Esophagus (tissue), 2 donors: Measurements from ENCODE around the gene EVL. TPM values are rescaled to one million over a fixed set of nuclear protein-coding genes. Genes with fewer than 3 reads are reported as not detected.
A peak's percentile ranks its signal among the peaks of the same experiment; 100 is the strongest.
"Not testable (repeated sequence)": the region's sequence is repeated elsewhere in the genome, so short reads cannot be mapped to it uniquely, and the experiment has no call there.

ENCODE experiments used
- H3K27ac ChIP-seq, 2 donors: one replicate each; pipeline ENCODE4 v1.5.1; 2013; ENCODE audit warnings: low read depth in 2 of 2, mild to moderate bottlenecking in 2 of 2, inconsistent platforms in 1 of 2, low read length in 1 of 2, moderate library complexity in 1 of 2
- H3K27me3 ChIP-seq, 2 donors: one replicate each; pipeline ENCODE4 v1.6.1; 2013; ENCODE audit warnings: low read length in 2 of 2, control low read depth in 1 of 2, mild to moderate bottlenecking in 1 of 2; ENCODE audit not compliant: insufficient read depth in 2 of 2, control insufficient read depth in 1 of 2
- H3K36me3 ChIP-seq, 2 donors: one replicate each; pipeline ENCODE4 v1.6.1; 2013; ENCODE audit warnings: low read length in 1 of 2; ENCODE audit not compliant: control insufficient read depth in 2 of 2, insufficient read depth in 2 of 2
- H3K4me1 ChIP-seq, 2 donors: one replicate each; pipeline ENCODE4 v1.6.1; 2013; ENCODE audit warnings: low read length in 1 of 2; ENCODE audit not compliant: control insufficient read depth in 2 of 2, insufficient read depth in 2 of 2
- H3K4me3 ChIP-seq, 2 donors: one replicate each; pipeline ENCODE4 v1.5.1; 2013; ENCODE audit warnings: low read length in 2 of 2, mild to moderate bottlenecking in 2 of 2, low read depth in 1 of 2, moderate library complexity in 1 of 2
- H3K9me3 ChIP-seq, 2 donors: one replicate each; pipeline ENCODE4 v1.6.1; 2013; ENCODE audit warnings: mild to moderate bottlenecking in 2 of 2, low read depth in 1 of 2, low read length in 1 of 2, moderate library complexity in 1 of 2; ENCODE audit not compliant: control insufficient read depth in 2 of 2, insufficient read depth in 1 of 2
- WGBS, 2 donors: extraction: QIAGEN DNeasy Blood & Tissue Kit; methylation state at CpG; one replicate each; pipeline ENCODE4 v1.1.7; 2013; 5-methylcytosine and 5-hydroxymethylcytosine counted together
- polyA plus RNA-seq, 2 donors: library from polyadenylated mRNA; stranded (reverse); fragments of 200-250 nt; gene quantifications; one replicate each; pipeline ENCODE4 v1.2.3, GENCODE V29; 2013
- donor health status: healthy with polysubstance abuse.
- donor health status: Bipolar disorder and iron deficiency.

Gene EVL
- polyA plus RNA-seq, 2 donors, result 25.3 to 41.9 TPM

DNA sequence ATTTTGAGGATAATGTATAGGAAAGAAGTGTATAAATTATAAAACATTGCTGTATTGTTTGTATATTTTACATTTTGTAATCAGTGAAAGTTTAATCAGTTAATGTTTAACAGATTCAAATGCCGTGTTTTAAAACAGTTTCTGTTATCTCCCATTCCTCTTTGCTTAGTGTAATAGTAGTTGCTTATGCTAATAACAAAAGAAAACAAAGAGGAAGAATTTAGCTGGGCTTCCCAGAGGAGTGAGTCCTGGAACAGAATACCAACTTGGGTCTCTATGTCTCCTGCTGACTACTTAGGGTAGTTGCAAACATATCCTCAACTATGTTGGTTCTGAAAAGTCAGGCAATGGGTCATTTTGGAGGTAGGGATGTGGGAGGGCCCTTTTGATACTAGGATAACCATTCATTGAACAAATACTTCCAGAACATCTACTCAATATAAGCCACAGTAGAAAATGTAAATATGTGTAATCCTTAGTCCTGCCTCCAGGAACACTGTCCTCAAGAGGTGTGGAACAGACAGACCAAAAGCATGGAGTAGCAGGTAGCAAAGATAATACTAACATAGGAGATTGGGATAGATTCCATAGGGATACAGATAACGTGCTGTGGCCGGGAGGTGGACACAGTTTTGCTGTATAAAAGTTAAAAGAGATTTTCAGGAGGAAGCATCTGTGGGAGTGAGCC is 36.1 kb upstream of the EVL start:
- 79 to 90% methylated on average over 3 of the region's 3 CpGs for WGBS, 2 donors
- Histone ChIP-seq H3K27me3 (no peaks in the 10 kb centered on the region), H3K27ac (no peak overlapping the region), H3K9me3 (no peaks in the 10 kb centered on the region), H3K4me1 (peaks cover 0 to 5% of the 10 kb centered on the region in 2 donors), H3K36me3 (no peaks in the 10 kb centered on the region), H3K4me3 (no peak overlapping the region)

- H3K9me3 ChIP-seq, H3K27me3 ChIP-seq, H3K4me1 ChIP-seq, H3K4me3 ChIP-seq, H3K36me3 ChIP-seq: not testable (repeated sequence)
- 63 to 71% methylated on average over 13 of the region's 13 CpGs for WGBS, 2 donors
- peak overlapping the region in 1 of 2 donors; percentile 58 for H3K27ac ChIP-seq
Measured at GRCh38 chr14:100030006-100030405, 35.2 kb upstream of the EVL start.

DNA sequence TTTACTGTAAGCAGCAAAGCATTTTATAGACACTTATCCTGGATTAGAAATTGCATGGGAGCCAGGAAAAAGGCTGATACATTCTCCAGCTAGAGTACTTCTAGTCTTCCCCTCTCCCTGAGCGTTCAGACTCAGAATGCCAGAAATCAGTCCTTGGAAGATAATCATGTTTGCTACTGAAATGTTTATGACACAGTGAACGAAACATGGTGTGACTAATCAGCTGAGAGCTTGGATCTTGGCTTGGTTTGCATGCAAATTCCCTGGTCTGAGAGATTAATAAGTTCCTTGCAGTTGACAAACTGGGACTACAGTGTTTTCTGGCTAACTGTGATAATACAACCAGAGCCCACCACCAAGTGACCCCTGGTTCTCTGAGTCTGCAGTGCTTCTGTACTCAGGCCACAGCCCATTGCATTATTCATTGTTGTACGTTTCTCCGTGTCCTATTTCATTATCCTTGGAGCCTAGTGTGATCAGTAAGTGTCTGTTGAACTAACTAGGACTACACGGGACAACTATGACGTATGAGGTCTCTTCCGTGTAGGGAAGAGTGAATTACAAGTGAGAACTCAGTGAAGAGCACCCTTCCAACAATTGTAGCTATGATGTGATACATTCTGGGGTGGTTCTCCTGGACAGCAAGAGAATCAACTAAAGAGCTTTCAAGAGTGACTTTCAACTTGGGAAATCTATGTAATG is 34.6 kb upstream of the EVL start:
- no peaks in the 10 kb centered on the region for H3K27me3 ChIP-seq
- peak overlapping the region; percentile 49 to 58 for H3K27ac ChIP-seq
- no peak overlapping the region for H3K4me3 ChIP-seq
- 62 to 68% methylated on average over 7 of the region's 7 CpGs for WGBS, 2 donors
- peaks cover 0 to 2% of the 10 kb centered on the region in 2 donors for H3K4me1 ChIP-seq
- H3K36me3 ChIP-seq, result no peaks in the 10 kb centered on the region
- H3K9me3 ChIP-seq, result no peaks in the 10 kb centered on the region

DNA sequence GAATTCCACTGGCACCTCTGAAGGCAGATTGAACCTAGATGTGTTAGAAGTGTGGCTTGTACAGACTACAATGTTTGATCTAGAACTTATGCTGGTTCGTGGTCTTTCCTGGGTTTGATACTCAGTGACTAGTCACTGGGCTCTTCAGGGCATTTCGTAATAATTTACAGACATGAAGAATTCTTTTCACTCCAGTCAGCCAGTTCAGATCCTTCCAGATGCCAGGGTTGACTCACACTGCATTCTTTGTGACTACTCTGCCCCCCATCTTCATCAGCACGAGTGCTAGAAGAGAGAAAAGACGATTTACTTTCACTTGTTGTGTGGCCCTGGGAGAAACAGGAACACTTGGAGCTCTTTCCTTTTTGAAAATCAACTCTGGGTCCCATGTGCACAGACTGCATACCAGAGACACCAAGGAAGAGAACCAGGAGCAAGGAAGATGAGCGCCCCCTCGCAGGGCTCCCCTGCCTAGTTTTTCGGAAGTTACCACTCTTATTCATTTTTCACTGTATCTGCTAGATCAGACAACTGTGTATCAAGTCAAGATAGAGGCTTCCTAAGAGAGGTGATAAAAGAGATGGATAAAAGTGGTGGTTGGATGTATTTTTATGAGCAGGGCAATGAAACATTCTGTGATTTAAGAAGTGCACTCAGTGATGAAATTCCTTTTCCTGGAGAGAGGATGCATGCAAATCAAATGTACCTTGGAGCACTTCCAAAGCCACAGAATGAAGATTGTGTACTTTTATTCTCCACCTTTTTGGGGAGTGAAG is 33.5 kb upstream of the EVL start:
- no peaks in the 10 kb centered on the region for H3K9me3 ChIP-seq
- H3K4me1 ChIP-seq, result peaks cover 0 to 4% of the 10 kb centered on the region in 2 donors
- no peak overlapping the region for H3K4me3 ChIP-seq
- WGBS, 2 donors, result 31 to 51% methylated on average over 7 of the region's 7 CpGs
- H3K27me3 ChIP-seq, result no peaks in the 10 kb centered on the region
- H3K27ac ChIP-seq, result peak overlapping the region; percentile 62 to 83
- no peaks in the 10 kb centered on the region for H3K36me3 ChIP-seq

DNA sequence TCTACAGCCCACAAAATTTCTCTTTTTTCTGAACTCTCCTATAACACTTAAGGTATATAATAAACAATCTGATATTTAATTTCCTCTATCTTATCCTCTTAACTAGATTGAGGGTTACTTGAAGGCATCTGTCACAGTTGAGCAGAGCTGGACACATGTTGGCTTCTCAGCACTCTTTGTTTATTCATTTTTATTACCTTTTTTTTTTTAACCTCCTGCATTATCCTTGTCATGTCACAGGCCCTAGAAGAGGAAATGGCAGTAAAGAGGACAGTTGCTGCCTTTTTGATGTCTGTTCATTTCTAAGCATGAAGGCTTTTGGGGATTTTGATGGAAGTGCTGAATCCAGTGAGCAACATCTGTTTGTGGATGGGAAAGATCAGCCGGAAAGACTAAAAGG is 32.5 kb upstream of the EVL start:
- Histone ChIP-seq H3K27me3 (no peaks in the 10 kb centered on the region), H3K4me1 (peaks cover 0 to 4% of the 10 kb centered on the region in 2 donors), H3K27ac (no peak overlapping the region), H3K9me3 (no peaks in the 10 kb centered on the region), H3K36me3 (no peaks in the 10 kb centered on the region), H3K4me3 (no peak overlapping the region)
- WGBS, 2 donors, result 90 to 94% methylated on average over 1 of the region's 1 CpG

DNA sequence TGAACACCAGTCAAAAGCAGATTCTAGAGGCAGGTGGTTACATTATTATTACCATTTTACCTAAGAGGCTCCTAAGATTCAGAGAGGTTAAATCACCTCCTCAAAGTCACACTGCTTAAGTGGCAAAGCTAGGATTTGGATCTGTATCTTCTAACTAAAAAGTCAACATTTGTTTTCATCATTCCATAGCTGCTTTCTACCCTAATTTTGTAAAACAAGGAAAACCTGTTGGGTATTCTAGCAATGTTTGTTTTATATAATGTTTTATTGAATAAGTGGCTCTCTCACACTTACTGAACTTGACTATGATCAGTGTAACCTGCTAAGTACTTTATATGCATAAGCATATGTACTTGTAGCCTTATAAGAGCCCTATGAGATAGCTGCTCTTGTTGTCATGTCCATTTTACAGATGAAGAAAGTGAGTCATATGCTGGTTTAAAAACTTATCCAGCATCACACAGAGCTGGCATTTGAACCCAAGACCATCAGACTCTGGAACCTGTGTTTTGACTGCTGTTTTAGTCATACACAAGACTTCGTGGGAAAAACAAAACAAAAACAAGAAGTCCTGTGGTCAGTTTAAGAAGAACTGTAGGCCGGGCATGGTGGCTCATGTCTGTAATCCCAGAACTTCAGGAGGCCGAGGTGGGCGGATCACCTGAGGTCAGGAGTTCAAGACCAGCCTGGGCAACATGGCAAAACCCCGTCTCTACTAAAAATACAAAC is 31.7 kb upstream of the EVL start:
- no peak overlapping the region for H3K27ac ChIP-seq
- H3K4me1 ChIP-seq, result peaks cover 0 to 4% of the 10 kb centered on the region in 2 donors
- H3K4me3 ChIP-seq, result no peak overlapping the region
- 84 to 86% methylated on average over 5 of the region's 5 CpGs for WGBS, 2 donors
- no peaks in the 10 kb centered on the region for H3K9me3 ChIP-seq
- H3K27me3 ChIP-seq, result no peaks in the 10 kb centered on the region
- no peaks in the 10 kb centered on the region for H3K36me3 ChIP-seq

- Histone ChIP-seq H3K4me1 (peaks cover 0 to 4% of the 10 kb centered on the region in 2 donors), H3K27ac (no peak overlapping the region), H3K9me3 (no peaks in the 10 kb centered on the region), H3K27me3 (no peaks in the 10 kb centered on the region), H3K36me3 (no peaks in the 10 kb centered on the region), H3K4me3 (no peak overlapping the region)
- WGBS, 2 donors, result 87 to 89% methylated on average over 4 of the region's 4 CpGs
Measured at GRCh38 chr14:100034468-100034867, 30.8 kb upstream of the EVL start.

- Histone ChIP-seq H3K4me1 (peaks cover 0 to 4% of the 10 kb centered on the region in 2 donors), H3K4me3 (no peak overlapping the region), H3K27ac (no peak overlapping the region), H3K27me3 (no peaks in the 10 kb centered on the region), H3K36me3 (no peaks in the 10 kb centered on the region), H3K9me3 (no peaks in the 10 kb centered on the region)
Measured at GRCh38 chr14:100034961-100035500, 30.2 kb upstream of the EVL start.

DNA sequence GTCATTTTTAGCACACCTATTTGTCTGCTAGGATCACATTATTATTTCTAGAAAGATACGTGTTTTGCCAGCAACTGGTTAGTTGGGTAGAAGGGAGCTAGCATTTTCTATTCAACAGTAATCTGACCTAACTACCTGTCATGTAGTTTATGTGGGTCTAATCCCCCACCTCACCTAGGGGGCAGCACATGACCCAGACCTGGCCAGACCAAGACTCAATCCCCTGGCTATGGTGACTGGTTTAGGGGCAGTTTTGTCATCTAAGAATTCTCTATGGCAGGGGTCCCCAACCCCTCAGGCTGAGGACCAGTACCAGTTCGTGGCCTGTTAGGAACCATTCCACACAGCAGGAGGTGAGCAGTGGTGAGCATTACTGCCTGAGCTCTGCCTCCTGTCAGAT is 29.5 kb upstream of the EVL start:
- no peaks in the 10 kb centered on the region for H3K9me3 ChIP-seq
- no peak overlapping the region for H3K4me3 ChIP-seq
- WGBS, 2 donors, result 90 to 91% methylated on average over 2 of the region's 2 CpGs
- no peaks in the 10 kb centered on the region for H3K27me3 ChIP-seq
- no peaks in the 10 kb centered on the region for H3K36me3 ChIP-seq
- no peak overlapping the region for H3K27ac ChIP-seq
- H3K4me1 ChIP-seq, result peaks cover 0 to 4% of the 10 kb centered on the region in 2 donors
